K562 (cell line): ENCODE measurements around the gene ARID3C. TPM values are rescaled to one million over a fixed set of nuclear protein-coding genes. Genes with fewer than 3 reads are reported as not detected.

Experiments
- ATAC-seq: fragments of 200-7000 bp; cut with Tn5 transposase; 3 replicates; pipeline ENCODE4 v1.9.1; 2020; ENCODE audit warnings: moderate library complexity
- BruUV-seq: library from RNA; stranded (reverse); fragments of 400-500 nt; replicated peaks from 2 replicates; lab custom pipeline; 2021; lab: Mats Ljungman, UMichigan
- CTCF ChIA-PET: fragments of 300-600 bp; formaldehyde crosslinking; extraction: SDS; loops from one replicate; lab custom pipeline; 2021; ENCODE audit warnings: low intra/inter-chr PET ratio; lab: Yijun Ruan, JAX
- POLR2A ChIA-PET: fragments of 300-600, 350-650 bp; sonication (Branson Sonifier 250); formaldehyde crosslinking; extraction: SDS; loops from one replicate; lab custom pipeline; 2021; ENCODE audit warnings: antibody characterized with exemption, inconsistent platforms; lab: Yijun Ruan, JAX
- DNase-seq, 4 experiments: peaks; one replicate each; pipeline versions ENCODE4 v3.0.0 to v3.0.0-alpha.2; 2011 to 2018; ENCODE audit warnings: low spot score in 3 of 4, mixed read lengths in 3 of 4; ENCODE audit errors: extremely low read depth in 1 of 4
- FAIRE-seq: peaks from 2 replicates; lab custom pipeline; 2011; peaks lifted over from hg19 to GRCh38; lab: Jason Lieb, UNC
- H2AFZ ChIP-seq: 2 replicates; pipeline ENCODE4 v1.6.0; 2011; ENCODE audit warnings: low read depth, low read length, control low read depth, inconsistent platforms
- H3K27ac ChIP-seq: fragments of 200-600 bp; 3 replicates; pipeline ENCODE4 v1.8.0; 2011; ENCODE audit warnings: low read depth, mild to moderate bottlenecking, control low read depth, inconsistent platforms, low read length, moderate library complexity, mixed read lengths; ENCODE audit errors: extremely low read depth
- H3K27me3 ChIP-seq, 2 experiments: fragments of 300-600 bp in 1 of 2; 2 replicates in 1 of 2; 3 replicates in 1 of 2; pipeline versions ENCODE4 v1.6.0 to v1.8.0; 2011; ENCODE audit warnings: inconsistent platforms in 2 of 2, low read length in 2 of 2, mild to moderate bottlenecking in 1 of 2, mixed read lengths in 1 of 2, moderate library complexity in 1 of 2; ENCODE audit not compliant: control insufficient read depth in 2 of 2, insufficient read depth in 2 of 2
- H3K36me3 ChIP-seq: fragments of 300-600 bp; 3 replicates; pipeline ENCODE4 v1.8.0; 2011; ENCODE audit warnings: mild to moderate bottlenecking, low read length, inconsistent platforms; ENCODE audit not compliant: control insufficient read depth, insufficient read depth
- H3K4me1 ChIP-seq, 2 experiments: fragments of 200-600 bp in 1 of 2; replicated peaks in 1 of 2; 2 replicates in 1 of 2; 3 replicates in 1 of 2; pipeline versions ENCODE4 v1.5.1 to v1.8.0; 2011; ENCODE audit warnings: inconsistent platforms in 2 of 2, low read length in 2 of 2, mild to moderate bottlenecking in 1 of 2, mixed read lengths in 1 of 2, moderate library complexity in 1 of 2; ENCODE audit not compliant: control insufficient read depth in 2 of 2, insufficient read depth in 2 of 2
- H3K4me2 ChIP-seq: 2 replicates; pipeline ENCODE4 v1.6.1; 2011; ENCODE audit warnings: low read length, control low read depth, inconsistent platforms, mixed read lengths; ENCODE audit not compliant: insufficient read depth
- H3K4me3 ChIP-seq: fragments of 200-600 bp; sonication (generic), shearing (Covaris generic); 2 replicates; pipeline ENCODE4 v1.5.1; 2016; ENCODE audit warnings: control low read depth, inconsistent platforms
- H3K79me2 ChIP-seq: fragments of 200-600 bp; 3 replicates; pipeline ENCODE4 v1.8.0; 2011; ENCODE audit warnings: low read length, inconsistent platforms; ENCODE audit not compliant: control insufficient read depth, insufficient read depth
- H3K9ac ChIP-seq, 2 experiments: 2 replicates each; pipeline versions ENCODE4 v1.6.0 to v1.6.1; 2011; ENCODE audit warnings: low read depth in 2 of 2, low read length in 2 of 2, control low read depth in 1 of 2, inconsistent platforms in 1 of 2, mild to moderate bottlenecking in 1 of 2, mixed read lengths in 1 of 2; ENCODE audit not compliant: insufficient read depth in 1 of 2
- H3K9me1 ChIP-seq: one replicate; pipeline ENCODE4 v1.6.0; 2011; ENCODE audit warnings: inconsistent platforms, mild to moderate bottlenecking, low read length, moderate library complexity; ENCODE audit not compliant: control insufficient read depth, insufficient read depth
- H3K9me3 ChIP-seq: replicated peaks from 2 replicates; pipeline ENCODE4 v1.5.1; 2011; ENCODE audit warnings: low read depth, low read length, inconsistent platforms; ENCODE audit not compliant: control insufficient read depth, insufficient read depth
- H4K20me1 ChIP-seq: replicated peaks from 2 replicates; pipeline ENCODE4 v1.6.1; 2011; ENCODE audit warnings: low read length, inconsistent platforms, mixed read lengths; ENCODE audit not compliant: control insufficient read depth, insufficient read depth
- E2F4 ChIP-seq: sonication (generic); formaldehyde crosslinking; IDR thresholded peaks from 2 replicates; pipeline ENCODE4 v1.8.0; 2022; ENCODE audit warnings: mild to moderate bottlenecking, low read depth, missing genetic modification reagents
- HMGXB4 ChIP-seq: sonication (generic); formaldehyde crosslinking; IDR thresholded peaks from 2 replicates; pipeline ENCODE4 v1.8.1; 2023; ENCODE audit warnings: mild to moderate bottlenecking, missing genetic modification reagents
- MTA3 ChIP-seq: fragments of 450-650 bp; formaldehyde crosslinking; IDR thresholded peaks from 2 replicates; pipeline ENCODE4 v1.6.1; 2017; ENCODE audit warnings: mild to moderate bottlenecking, borderline replicate concordance
- WGBS: fragments of 100-300 bp; shearing (Covaris generic); methylation state at CpG from one replicate; pipeline ENCODE4 v1.1.6; 2016; ENCODE audit warnings: low coverage, mixed read lengths; ENCODE audit not compliant: insufficient coverage; ENCODE audit errors: missing lambda C conversion rate; 5-methylcytosine and 5-hydroxymethylcytosine counted together
- in situ Hi-C: fragments of 300-500 bp; cut with MboI; formaldehyde crosslinking; loops from 4 replicates; pipeline ENCODE4 v1.15.0; 2018; ENCODE audit warnings: inconsistent platforms, mixed read lengths
- intact Hi-C: fragments of 100-400 bp; cut with micrococcal nuclease; formaldehyde crosslinking; loops from 2 replicates; pipeline ENCODE4 v1.14.2; 2022
- polyA plus RNA-seq, 8 experiments: library from polyadenylated mRNA; depleted of rRNA in 4 of 8; stranded (reverse) in 5 of 8; unstranded in 3 of 8; fragments of >200 nt; fragmentation: Nextera tagmentation in 2 of 8; fragmentation: Illumina TruSeq in 1 of 8; extraction: Ambion mirVana in 2 of 8; extraction: Trizol in 1 of 8; gene quantifications; 2 replicates each; pipeline versions ENCODE4 v1.2.1 to v1.2.3, GENCODE V29; 2011 to 2014; ENCODE audit warnings: inconsistent platforms in 1 of 8, missing spikeins in 1 of 8
- total RNA-seq, 7 experiments: library from RNA; depleted of rRNA in 6 of 7; stranded (reverse); fragments of >200 nt in 6 of 7; fragmentation: Illumina TruSeq in 2 of 7; extraction: Trizol in 2 of 7; gene quantifications; 2 replicates each; pipeline versions ENCODE4 v1.2.1 to v1.2.3, GENCODE V29; 2011 to 2021; ENCODE audit warnings: low replicate concordance in 1 of 7

Gene ARID3C
- total and polyA plus RNA-seq, 9 of the 15 experiments (the other 6 are each of a cell fraction or from before 2014, with no cell fraction given), result not detected

- no CpG with 5 or more reads among the region's 8 CpGs for WGBS
- H3K27ac ChIP-seq, result peak overlapping the region; percentile 75
- H4K20me1 ChIP-seq, result no peaks in the 10 kb centered on the region
- TF ChIP-seq E2F4 (CRISPR knock-in tag) (no peak), MTA3 (peak; percentile 2; the same call in 1 of the 2 replicates), HMGXB4 (0 out of 2 replicates have a peak, but pooled peaks have one; percentile 17)
- peaks cover 21% of the 10 kb centered on the region for H3K79me2 ChIP-seq
- no TSS peak for BruUV-seq
- peaks cover 7% of the 10 kb centered on the region for H3K9me1 ChIP-seq
- POLR2A ChIA-PET, result interaction anchor here (0.6 to 1.3 kb wide), 6 partner anchors 9 to 774 kb away, joined by 3 to 7 read pairs (median 4); partner anchors contain the start of genes DCTN3 and SIGMAR1
- H3K36me3 ChIP-seq, result peaks cover 27% of the 10 kb centered on the region; the same call in 2 of the 3 replicates
- no peaks in the 10 kb centered on the region for H3K27me3 ChIP-seq
- peak overlapping the region; percentile 80 to 90 for H3K9ac ChIP-seq
- no peaks in the 10 kb centered on the region for H3K9me3 ChIP-seq
- peak overlapping the region; percentile 84 for H3K4me3 ChIP-seq
- CTCF ChIA-PET, result interaction anchor here (1.0 to 1.4 kb wide), 3 partner anchors 18 to 54 kb away, joined by 3 read pairs; a partner anchor contains a TSS
- in situ Hi-C loops, result no loop called here
- ATAC-seq (peak; percentile 25), DNase-seq (no peak), FAIRE-seq (no peak)
- peak overlapping the region; percentile 92 for H3K4me2 ChIP-seq
- H2AFZ ChIP-seq, result peak overlapping the region; percentile 97
- peaks cover 24 to 33% of the 10 kb centered on the region in 2 experiments; a peak in 4 of 5 replicates for H3K4me1 ChIP-seq
- intact Hi-C loops, result no loop called here
Observed at GRCh38 chr9:34647084-34647403, 18.2 kb upstream of the ARID3C start.
